Stimulated activated CD8-positive, alpha-beta memory T cell treated with anti-CD3 and anti-CD28 coated beads, Interleukin-7, amount 100 ng/mL, for 4 hours (primary cell): ENCODE data around the gene RAB4A.
"Not testable (repeated sequence)": the region's sequence is repeated elsewhere in the genome, so short reads cannot be mapped to it uniquely, and the experiment has no call there.

ENCODE experiments used
- DNase-seq, 2 donors: peaks; one replicate each; pipeline ENCODE4 v3.0.0-alpha.2; 2020; ENCODE audit warnings: low read depth in 2 of 2

RAB4A gene

DNA sequence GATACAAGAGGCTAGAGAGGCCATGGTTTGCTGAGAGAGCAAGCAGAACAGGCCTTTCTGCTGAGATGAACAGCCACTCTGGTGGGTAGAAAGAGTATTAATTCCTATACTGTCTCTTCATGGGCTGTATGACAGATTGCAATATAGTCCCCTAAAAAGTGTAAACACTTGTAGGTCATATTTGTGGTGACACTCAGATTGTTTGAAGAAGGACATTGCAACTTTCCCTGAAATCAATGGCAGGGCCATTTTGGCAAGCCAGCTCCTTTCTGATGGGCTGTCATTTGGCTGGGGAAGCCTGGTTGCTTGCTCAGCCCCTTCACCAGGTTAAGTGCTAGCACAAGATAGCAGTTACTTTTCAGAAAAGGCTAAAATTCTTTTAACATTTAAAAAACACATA, 27.5 kb downstream of the RAB4A start:
- no peak for DNase-seq

DNA sequence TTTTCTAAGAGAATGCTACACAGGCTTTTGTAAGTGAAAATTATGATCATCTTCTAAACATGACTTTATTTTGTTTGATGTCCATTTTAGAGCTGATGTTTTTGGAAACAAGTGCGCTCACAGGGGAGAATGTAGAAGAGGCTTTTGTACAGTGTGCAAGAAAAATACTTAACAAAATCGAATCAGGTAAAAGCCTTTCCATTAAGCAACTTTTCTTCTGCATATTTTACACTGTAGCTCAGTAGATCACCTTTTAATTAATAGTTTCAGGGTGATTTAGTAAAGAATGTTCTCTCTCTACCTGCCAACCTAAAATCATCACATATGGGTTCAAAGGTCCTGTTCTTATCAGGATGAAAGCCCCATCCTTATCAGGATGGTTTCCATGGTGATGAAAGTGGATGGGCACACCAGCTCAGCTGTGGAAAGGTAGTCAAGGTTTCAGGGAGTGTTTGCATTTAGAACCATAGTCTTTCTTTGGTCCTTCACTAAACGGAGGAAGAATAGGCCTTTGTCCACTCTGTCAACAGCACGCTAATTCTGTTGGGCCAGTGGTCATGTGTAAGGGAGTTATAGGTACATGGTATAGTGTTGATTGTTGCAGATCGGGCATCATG, 28.1 kb downstream of the RAB4A start:
- no peak for DNase-seq

DNA sequence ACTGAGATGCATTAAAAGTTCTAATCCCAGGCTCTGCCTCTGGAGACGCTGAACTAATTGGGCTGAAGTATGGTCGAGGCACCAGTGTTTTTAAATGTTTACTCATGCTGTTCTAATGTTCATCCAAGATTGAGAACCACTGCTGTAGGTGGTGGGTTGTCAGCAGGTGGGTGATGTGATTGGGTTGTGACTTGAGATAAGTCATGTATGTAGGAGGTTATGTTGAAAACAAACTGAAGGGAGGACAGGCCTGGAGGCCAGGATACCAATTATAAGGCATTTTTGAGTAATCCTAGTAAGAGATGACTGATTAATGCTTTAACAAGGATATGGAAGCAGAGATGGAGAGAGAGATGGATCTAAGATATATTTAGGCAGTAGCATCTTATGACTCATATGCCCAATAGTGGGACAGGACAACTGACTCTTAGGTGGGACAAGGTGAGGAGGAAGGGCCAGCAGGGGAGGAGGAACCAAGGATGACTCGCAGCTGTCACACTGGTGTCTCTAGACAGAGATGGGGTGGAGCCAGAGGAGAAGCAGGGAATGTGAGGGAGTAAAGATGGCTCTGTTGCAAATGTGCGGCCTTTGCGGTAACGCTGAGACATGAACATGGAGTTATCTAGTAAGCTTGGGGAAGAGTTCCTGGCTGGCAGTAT, 29.3 kb downstream of the RAB4A start:
- DNase-seq = no peak

DNA sequence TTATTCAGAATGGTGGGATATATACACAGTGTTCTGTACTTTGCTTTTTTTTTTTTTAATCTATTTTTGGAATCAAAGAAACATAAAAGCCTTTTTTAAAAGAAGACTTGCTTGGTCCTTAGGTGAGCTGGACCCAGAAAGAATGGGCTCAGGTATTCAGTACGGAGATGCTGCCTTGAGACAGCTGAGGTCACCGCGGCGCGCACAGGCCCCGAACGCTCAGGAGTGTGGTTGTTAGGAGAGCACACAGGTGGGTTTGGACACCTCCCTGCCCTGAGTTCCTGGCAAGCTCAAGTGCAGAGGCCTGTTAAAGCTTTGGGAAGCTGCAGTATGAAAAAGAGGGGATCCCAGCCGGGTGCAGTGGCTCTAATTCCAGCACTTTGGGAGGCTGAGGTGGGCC, 31.8 kb downstream of the RAB4A start:
- no peak for DNase-seq

DNA sequence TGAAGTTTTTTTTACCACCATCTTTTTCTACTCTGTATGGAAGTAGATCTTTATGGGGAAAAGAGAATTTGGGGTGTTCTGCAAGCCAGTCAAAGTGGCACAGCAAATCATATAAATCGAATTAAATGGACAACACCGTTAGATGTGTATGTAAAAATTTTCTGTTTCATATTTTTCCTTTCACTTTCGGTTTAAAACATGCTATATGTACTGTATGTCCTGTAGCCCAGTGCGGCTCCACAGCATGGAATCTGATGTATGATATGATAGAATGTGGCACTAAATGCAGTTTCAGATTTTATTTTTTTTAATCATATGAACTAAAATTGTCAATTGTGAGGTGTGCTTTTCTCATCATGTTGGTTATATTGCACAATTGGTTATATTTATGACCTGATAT, 32.9 kb downstream of the RAB4A start:
- no peak for DNase-seq

DNA sequence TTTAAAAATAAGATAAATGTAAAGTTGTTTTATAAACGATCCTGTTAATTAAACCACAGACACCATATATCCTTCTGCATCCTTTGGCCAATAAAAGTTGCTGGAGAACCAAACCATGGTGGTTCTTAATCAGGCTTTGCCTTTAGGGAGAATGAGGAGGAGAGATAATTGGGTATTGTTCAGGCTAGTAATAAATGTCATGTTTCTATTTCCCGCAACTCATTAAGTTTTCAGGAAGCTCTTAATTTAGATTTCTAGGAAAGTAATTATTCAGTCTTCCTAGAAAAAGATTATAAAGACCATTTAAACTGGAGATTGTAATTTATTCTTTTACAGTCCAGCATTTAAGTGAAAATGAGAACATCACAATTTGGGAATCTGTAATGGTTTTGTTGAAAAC, 34.5 kb downstream of the RAB4A start:
- DNase-seq = no peak

DNA sequence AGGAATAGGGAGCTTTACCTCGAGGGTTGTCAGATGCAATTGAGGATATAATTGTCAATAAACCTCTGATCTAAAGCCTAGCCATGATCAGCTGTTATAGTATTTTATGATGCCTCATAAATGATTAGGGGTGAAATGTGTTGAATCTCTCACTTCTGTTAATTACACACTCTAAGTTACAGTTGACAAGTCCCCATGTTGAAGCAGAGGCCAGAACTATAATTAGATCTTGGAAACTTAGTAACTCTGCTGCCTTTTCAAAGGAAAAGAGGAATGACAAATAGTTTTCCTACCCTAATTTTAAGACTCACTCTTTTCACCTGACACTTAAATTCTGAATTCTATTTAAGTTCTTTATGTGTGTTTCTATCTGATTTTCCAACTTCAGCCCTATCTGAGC, 38.2 kb downstream of the RAB4A start:
- no peak for DNase-seq

DNA sequence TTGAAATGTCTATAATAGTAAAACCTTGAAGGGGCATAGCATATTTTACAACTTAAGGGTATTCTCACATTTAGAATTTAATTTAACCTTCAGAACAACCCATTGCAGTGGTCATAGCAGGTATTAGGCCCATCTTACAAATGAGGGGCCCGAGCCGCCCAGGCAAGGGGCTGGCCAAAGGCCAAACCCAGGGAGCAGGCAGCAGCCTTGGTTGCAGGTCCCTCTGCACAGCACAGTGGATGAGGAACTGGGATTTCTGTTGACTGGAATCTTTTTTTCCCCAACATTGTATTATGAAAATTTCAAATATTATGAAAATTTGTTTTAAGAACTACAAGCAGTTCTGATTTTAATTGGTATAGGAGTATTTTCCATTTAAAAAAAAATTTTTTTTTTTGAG, 38.8 kb downstream of the RAB4A start:
- no peak for DNase-seq

DNA sequence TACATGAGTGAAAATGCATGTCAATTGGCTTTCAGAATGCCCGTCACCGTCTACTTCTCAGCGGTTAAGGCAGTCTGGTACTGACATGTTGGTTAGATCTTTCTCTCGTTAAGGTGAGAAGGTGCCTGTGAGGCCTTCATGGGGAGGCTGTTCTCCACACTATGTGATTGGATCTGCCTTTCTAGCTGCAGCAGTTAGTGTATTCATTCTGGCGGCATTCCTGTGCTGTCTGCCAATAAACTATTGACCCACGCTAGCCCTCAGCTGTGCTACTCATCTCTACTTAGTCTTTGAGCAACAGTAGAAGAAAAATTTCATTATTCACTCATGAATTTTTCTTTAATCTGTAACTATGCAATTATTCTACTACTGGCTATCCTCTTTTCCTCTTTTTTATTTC, 39.9 kb downstream of the RAB4A start:
- DNase-seq = no peak

DNA sequence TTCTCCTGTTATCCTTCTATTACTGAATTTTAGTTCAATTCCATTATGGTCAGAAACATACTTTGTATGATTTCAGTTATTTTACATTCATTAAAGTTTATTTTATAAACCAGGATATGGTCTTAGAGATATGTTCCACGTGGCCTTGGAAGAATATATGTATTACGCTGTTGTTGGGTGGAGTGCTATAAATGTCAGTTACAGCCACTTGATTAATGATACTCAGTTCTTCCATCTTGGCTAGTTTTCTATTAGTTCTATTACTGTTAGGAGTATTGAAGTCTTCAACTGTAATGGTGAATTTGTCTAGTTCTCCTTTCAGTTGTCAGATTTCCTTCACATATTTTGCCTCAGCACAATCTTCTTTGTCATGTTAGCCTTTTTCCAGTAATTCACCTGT, 45.3 kb downstream of the RAB4A start:
- DNase-seq = no peak

DNA sequence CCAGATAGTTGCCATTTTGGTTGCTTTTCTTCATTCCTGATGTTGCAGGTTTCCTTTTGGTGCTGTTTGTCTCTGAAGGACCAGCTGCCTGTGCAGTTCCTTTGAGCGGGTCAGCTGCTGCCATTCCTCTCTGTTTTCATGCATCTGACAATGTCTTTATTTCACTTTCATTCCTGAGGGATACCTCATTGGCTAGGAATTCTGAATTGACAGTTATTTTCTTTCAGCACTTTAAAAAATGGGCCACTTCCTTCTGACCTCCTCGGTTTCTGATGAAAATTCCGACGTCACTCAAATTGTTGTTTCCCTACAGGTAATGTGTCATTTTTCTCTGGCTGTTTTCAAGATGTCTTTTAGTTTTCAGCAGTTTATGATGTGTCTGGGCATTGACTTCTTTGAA, 47.1 kb downstream of the RAB4A start:
- DNase-seq = no peak

DNA sequence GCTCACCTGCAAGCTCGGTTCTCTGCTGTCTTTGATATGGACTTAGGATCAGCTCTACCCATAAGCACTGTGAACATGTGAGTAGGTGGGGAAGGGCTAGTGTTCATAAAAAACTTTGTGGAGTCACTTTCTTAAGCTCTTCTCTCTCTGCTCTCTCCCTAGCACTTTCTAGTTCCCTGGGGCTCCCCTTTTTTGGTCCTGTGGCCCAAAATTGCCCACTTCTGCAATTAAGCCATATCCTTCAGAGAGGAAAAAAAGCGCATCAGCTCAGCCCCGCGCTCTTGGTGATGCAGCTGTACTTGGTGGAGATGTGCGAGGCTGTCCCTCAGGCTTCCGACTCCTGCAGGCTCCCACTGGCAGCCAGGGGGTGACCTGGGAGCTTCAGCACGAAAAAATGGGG, 48.6 kb downstream of the RAB4A start:
- DNase-seq = no peak

DNA sequence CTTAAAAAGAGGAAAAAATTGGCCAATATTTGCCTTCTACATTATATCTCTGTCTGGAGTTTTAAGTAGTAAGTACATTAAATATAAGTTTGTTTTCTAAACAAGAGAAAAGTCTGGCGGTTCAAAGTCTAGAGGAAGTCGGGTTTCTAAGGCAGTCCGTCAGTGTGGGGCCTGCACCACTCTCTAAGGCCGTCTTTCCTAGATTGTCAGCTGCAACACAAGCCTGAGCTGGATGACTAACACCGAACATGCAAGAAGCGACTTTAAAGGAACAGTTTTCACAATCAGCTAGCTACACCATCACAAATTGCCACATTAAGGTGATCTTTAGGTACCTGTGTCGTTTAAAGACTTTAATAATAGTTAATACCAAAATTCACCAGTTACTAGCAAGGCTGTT, 52.3 kb downstream of the RAB4A start:
- no peak for DNase-seq

DNA sequence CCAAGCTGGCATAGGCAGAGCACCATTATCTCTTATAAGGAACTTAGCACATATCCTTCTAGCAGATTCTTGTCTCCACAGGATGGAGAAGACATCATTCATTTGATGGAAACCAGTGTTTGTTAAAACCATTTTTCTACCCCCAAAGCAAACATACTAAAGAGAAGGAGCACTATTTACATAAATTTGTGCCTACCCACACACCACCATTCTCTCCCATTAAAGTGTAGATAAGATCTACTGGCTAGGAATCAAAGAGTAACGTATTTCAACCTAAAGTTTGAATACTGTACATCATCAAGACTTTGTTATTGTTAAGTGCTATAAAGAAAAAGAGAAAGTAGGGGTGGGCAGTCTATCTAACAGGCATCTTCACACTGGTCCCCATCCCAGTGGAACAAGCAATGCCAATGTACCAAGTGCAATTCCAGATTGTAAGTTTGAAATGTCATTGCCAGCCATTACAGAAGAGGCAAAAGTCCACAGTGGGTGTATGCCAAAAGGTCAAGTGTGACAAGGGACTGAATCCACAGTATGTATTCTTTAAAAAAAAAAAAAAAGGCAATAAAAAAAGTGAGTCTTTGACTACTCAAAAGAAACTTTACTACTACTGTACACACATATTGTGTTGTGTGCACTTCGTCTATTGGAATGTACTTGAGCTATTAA, 53.1 kb downstream of the RAB4A start:
- DNase-seq = no peak

DNA sequence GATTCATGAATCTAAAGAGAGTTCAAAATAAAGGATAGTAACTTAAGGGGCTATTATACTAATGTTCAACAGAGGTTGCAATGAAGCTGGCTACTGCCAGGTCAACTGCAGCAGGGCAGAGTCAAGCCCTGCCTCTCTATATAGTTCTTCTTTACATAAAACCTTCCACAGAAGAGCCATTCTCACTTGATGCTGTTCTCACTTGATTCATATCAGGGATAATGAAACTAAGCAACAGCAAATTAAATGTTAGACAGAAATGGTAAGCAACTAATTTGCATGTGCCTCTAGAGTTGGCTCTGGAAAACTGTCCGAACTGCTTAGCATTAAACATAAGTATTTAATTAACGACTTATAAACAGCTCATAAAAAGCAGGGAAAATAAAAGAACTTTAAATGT, 54.5 kb downstream of the RAB4A start:
- DNase-seq = no peak

DNA sequence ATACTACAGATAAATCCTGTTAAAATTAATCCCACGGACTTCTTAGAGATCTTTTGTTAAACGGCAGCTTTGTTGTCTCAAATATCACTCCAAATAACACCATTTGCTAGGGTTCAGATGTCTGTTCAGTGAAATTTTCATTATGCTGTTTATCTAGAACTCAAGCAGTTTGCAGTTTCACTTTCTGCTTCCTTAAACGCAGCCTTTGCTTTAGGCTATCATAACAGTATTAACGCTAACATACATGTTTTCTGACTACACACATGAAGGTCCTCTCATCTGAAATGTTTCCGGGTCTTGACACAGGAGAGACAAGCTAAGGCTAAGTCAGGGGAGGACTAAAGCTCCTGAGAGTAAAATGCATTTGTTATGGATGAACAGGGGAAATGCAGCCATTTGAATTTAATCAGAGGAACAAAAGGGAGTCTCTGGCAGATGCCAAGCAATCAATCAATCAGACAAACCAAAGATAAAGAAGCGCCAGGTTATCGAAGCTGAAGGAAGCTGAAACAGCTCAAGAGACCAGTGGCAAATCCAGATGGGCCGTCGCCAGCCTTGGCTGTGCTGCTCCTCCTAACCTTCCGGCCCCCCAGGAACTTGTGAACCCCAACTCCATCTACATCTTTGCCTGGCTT, 55.1 kb downstream of the RAB4A start:
- no peak for DNase-seq

DNA sequence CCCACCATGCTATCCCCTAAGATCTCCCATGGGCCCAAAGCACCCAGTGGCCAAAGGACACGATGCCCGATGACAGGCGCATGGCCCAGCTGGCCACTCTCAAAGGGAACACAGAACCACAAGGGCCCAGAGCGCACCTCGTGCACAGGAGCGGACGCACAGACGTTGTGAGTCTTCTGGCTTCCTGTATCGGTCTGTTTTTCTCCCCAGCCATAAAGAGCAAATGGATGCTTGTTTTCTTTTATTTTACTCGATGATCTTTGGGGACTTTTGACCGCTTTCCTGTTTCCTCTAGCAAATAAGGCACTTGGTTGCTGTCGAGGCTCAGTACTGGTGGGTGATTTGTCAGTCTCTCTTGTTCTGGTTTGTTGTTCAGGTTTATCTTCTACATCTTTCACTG, 55.7 kb downstream of the RAB4A start:
- no peak for DNase-seq

DNA sequence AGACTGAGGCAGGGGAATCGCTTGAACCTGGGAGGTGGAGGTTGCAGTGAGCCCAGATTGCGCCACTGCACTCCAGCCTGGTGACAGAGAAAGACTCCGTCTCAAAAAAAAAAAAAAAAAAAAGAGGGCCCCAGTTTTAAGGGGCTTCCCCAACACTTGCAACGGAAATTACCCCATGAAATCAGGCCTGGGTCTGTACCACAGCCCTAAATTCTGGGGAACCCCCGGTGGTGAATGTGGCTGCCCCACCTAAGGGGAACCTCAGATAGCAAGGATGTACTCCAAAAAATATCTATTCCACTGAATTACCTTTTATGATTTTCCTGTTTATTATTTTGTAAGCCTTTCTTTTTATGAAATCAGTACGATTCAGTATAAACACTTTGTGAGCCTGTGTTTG, 56.9 kb downstream of the RAB4A start:
- not testable (repeated sequence) for DNase-seq

DNA sequence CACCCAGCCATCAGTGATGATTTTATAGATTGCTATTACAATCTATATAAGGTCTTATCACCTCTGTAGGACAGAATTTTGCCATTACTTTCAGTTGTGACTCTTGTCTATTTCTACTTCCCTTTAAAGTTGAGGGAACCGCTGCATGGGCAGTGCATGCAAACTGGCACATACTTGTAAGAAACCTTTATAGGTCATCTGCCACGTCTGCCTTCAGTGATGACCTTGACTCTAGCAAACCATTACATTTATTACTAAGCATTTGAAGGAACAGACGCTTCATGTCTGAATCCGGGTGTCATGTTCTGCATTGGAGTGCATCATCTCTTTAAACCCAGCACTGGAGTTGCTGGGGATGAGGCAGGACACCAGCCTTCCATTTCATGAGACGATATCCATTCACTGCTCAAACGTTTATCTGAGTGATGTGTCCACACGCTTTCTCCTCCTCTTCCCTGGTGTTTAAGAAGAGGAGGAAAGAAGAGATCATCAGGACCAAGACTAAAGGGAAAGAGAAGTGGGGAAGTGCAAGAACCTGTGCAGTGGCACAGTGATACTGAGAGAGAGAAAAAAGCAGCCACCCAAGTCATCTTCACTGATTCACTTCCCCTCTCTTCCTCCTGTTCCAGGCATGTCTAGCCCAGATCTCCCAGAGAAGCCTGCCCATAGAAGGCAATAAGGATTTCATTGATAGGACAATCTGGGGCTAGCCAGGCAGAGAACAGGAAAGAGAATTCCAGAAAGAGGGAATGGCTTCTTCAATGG, 57.9 kb downstream of the RAB4A start:
- DNase-seq = no peak

DNA sequence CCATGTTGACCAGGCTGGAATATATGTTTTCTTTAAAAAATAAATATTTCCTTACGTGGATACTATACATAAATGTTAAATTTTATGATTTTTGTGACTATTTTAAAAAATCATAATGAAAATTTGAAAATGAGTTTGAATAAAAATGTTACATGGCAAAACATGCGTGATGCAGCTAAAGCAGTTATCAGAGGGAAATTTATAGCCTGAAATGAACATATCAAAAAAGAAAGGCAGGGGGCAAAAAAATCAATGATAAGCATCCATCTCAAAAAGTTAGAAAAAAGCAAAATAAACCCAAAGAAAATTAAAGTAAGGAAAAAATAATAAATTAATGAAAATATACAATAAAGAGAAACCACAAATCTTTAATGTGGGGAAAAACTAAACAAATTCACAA, 63.4 kb downstream of the RAB4A start:
- DNase-seq = no peak

DNA sequence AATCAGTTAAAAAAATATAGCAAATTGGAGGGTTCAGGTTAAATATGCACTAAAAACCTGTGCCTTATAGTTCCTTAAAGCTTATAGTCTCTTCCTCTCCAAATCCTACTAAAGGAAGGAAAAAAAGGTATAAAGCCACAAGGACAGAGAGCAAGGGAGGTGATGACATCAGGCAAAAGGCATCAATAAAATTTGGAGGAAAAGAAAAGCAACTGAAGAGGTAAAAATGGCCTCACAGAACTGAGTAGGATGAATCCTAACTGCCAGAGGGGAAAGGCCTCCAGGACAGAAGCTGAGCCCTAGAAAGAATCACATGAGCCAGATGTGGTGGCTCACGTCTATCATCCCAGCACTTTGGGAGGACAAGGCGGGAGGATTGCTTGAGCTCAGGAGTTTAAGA, 63.8 kb downstream of the RAB4A start:
- DNase-seq = no peak

DNA sequence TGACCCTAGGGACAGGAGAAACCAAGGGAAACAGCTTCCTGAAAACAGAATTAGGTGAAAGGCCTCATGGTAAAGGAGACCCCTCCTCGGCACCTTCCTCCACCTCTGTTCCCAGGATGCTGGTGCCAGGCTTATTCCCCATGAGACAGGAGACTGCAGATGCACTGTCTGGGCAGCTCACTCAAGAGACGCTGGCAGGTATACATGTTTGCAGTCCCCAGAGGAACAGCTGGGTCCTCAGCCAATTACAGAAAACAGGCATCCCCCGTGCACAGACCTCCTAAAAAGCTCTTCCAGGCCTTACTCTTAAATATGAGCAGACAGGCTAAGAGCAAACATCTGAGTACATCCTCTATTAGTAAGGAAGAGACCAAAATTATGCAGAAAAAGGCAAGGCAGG, 65.4 kb downstream of the RAB4A start:
- DNase-seq = no peak
